BLaER1 (cell line): ENCODE results near the gene BLM.

Experiments
- H3K27ac ChIP-seq: shearing (Covaris generic); formaldehyde crosslinking; 2 replicates; pipeline ENCODE4 v1.8.1; 2022
- H3K27me3 ChIP-seq: shearing (Covaris generic); formaldehyde crosslinking; 2 replicates; pipeline ENCODE4 v1.8.1; 2022
- H3K36me3 ChIP-seq: shearing (Covaris generic); formaldehyde crosslinking; 2 replicates; pipeline ENCODE4 v1.8.1; 2022
- H3K4me1 ChIP-seq: shearing (Covaris generic); formaldehyde crosslinking; 2 replicates; pipeline ENCODE4 v1.8.1; 2022
- H3K4me2 ChIP-seq: shearing (Covaris generic); formaldehyde crosslinking; 2 replicates; pipeline ENCODE4 v1.8.1; 2022
- H3K4me3 ChIP-seq: shearing (Covaris generic); formaldehyde crosslinking; 2 replicates; pipeline ENCODE4 v1.8.1; 2022
- H3K9ac ChIP-seq: shearing (Covaris generic); formaldehyde crosslinking; 2 replicates; pipeline ENCODE4 v1.8.1; 2022
- H3K9me3 ChIP-seq: shearing (Covaris generic); formaldehyde crosslinking; 2 replicates; pipeline ENCODE4 v1.8.1; 2022
- H4K20me1 ChIP-seq: shearing (Covaris generic); formaldehyde crosslinking; 2 replicates; pipeline ENCODE4 v1.8.1; 2022
- Cebpa-rat ChIP-seq: shearing (Covaris generic); IDR thresholded peaks from 2 replicates; pipeline ENCODE4 v1.8.1; 2022

BLM gene

DNA sequence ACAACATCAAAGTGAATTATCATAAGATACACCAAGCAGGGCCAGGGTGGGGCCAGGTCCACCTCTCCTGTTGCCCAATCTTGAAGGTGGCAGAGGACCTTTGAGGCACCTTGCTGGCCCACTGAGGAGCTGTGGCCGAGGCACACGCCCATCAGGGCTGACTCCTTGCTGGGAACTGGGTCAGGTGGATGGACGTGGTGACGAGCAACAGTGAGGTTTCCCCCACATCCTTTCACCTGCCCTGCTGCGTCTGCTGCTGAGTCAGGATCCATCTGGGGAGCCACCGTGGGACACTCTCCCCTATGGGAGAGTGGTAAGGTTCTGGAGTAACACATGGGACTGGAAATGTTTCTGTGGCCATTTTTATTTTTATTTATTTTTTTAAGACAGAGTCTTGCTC lies 134.0 kb downstream of the BLM start:
- Histone ChIP-seq H3K27ac (no peak overlapping the region), H4K20me1 (peaks cover 10% of the 10 kb centered on the region), H3K27me3 (no peaks in the 10 kb centered on the region), H3K36me3 (peaks cover 9% of the 10 kb centered on the region), H3K9ac (no peak overlapping the region), H3K4me2 (peak overlapping the region; percentile 84), H3K9me3 (no peaks in the 10 kb centered on the region), H3K4me1 (peaks cover 42% of the 10 kb centered on the region), H3K4me3 (no peak overlapping the region)
- no peak for TF ChIP-seq Cebpa-rat

DNA sequence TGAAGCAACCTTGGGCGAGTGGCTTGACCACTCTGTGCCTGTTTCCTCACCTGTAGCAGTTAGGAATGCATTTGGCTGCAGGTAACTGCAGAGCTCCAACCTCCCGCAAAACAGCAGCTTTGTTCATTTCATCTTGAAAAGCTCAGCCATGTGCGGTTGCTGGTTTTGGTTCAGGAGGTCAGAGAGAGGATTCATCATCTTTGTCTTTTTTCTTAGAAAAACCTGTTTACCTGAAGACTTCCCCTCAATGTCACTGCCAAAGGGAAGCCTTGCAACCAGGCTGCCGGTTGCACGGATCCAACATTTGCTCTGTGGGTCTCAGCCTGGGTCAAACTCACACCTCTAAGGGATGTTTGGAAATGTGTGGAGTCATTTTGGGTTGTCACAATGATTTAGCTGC lies 134.8 kb downstream of the BLM start:
- Histone ChIP-seq H4K20me1 (peaks cover 10% of the 10 kb centered on the region), H3K4me3 (no peak overlapping the region), H3K4me1 (peaks cover 42% of the 10 kb centered on the region), H3K9ac (no peak overlapping the region; the same call in 1 of the 2 replicates), H3K27ac (no peak overlapping the region), H3K9me3 (no peaks in the 10 kb centered on the region), H3K27me3 (no peaks in the 10 kb centered on the region), H3K36me3 (peaks cover 9% of the 10 kb centered on the region), H3K4me2 (peak overlapping the region; percentile 84)
- TF ChIP-seq Cebpa-rat: no peak

DNA sequence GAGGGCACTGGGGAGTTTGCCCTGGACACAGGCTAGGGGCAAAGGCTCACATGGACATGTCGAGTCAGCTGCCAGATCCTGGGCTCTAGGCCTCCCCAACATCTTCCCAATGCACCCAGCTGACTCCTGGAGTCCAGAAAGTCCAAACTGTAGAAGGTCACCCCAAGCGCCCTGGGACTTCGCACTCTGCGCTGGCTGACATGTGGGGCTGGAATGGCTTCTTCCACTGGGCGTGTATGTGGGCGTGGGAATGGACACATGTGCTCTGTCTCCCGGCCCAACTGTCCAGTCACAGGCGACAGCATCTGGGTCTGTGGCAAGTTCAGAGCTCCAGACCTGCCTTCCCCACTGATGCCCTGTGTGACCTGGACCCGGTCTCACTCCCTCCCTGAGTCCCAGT lies 138.0 kb downstream of the BLM start:
- Histone ChIP-seq H3K4me1 (peaks cover 42% of the 10 kb centered on the region), H3K27me3 (no peaks in the 10 kb centered on the region), H3K4me3 (no peak overlapping the region), H3K9ac (no peak overlapping the region), H3K27ac (no peak overlapping the region), H3K9me3 (no peaks in the 10 kb centered on the region), H4K20me1 (peaks cover 10% of the 10 kb centered on the region), H3K36me3 (peaks cover 9% of the 10 kb centered on the region), H3K4me2 (no peak overlapping the region)
- no peak for TF ChIP-seq Cebpa-rat

DNA sequence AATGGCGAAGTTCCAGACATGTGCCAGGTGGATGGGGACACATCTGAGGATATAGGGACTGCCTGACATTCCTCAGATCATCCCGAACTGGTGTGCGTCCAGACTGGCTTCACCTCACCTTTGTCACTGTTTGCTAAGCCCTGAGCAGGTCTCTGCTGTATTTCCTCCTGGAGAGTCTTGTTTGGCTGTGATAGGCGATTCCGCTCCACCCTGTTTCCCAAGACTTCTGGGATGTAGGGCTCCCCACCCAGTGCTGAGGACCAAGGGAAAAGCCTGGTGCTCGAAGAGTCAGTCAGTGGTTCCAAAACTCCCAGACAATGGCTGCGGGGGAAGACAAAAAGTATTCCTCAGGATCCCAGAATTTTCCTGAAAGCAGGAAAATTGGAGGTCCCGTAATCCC lies 140.2 kb downstream of the BLM start:
- H3K9me3 ChIP-seq: no peaks in the 10 kb centered on the region
- TF ChIP-seq Cebpa-rat: no peak
- peaks cover 26% of the 10 kb centered on the region for H3K4me1 ChIP-seq
- no peak overlapping the region for H3K9ac ChIP-seq
- H3K4me3 ChIP-seq: no peak overlapping the region
- peaks cover 5% of the 10 kb centered on the region for H4K20me1 ChIP-seq
- H3K4me2 ChIP-seq: no peak overlapping the region
- H3K36me3 ChIP-seq: no peaks in the 10 kb centered on the region
- H3K27me3 ChIP-seq: no peaks in the 10 kb centered on the region
- H3K27ac ChIP-seq: no peak overlapping the region

DNA sequence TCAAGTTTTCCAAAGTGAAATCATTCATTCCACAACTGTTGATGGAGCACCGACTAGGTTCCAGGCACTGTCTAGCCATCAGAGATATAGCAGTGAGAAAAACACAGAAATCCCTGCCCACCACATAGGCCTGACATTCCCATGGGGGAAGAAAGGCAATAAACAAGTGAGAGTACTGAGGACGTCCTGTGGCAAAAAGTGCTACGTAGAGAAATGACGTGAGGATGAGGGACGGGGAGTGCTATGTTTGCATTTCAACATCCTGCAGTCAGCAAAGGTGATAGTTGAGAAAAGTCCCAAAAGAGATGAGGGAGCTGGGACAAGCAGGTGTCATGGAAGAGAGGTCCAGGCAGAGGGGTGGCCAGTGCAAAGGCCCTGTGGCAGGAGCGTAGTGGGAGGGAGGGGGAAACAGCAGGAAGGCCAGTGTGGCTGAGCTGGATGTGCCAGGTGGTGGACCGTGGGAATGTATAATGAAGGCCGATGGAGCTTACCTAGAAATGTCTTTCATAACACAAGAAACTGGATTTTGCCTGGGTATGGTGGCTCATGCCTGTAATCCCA lies 140.8 kb downstream of the BLM start:
- Histone ChIP-seq H4K20me1 (no peaks in the 10 kb centered on the region; the same call in 1 of the 2 replicates), H3K9me3 (no peaks in the 10 kb centered on the region), H3K4me1 (peaks cover 20% of the 10 kb centered on the region), H3K36me3 (no peaks in the 10 kb centered on the region), H3K27me3 (no peaks in the 10 kb centered on the region), H3K4me3 (no peak overlapping the region), H3K9ac (no peak overlapping the region), H3K4me2 (no peak overlapping the region), H3K27ac (no peak overlapping the region)
- TF ChIP-seq Cebpa-rat: no peak

DNA sequence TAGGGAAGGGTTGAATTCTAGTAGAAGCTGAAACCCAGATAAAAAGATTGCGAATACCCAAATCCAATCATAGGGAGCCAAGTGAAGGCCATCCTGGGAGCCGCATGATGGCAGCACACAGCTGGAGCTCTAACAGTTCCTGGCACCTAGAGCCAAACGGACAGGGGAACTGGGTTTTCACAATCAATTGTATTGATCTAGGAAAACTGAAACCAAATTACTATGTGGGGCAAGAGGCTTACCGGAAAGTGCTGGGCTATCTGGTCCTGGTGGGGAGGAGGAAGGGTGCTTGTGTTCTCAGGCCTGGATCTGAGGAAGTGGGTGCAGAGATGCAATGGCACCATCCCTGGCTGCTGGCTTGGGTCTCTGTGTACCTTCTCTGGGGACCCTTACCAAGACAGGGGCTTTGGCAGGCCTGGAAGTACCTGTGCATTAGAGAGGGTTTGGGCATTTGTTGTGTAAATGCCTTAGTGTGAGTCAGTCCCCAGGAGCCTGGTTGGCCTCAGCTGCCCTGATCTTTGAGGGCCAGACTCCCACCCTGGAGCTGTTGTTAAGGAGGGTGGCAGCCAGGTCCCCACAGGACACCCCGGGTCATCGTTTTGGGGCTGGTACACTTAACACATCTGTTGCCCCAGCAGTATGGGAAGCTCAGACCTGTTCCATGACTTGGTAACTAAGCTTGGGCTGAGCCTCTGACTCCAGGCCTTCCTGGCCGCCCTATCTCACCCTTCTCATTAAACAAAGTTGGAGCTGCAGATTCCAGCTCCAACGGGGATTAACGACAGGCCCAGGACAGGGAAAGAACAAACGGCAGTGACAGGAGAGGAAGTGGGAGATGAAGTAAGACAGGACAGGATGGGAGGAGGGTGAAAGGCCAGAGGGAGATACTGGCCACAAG lies 142.3 kb downstream of the BLM start:
- no peaks in the 10 kb centered on the region for H3K36me3 ChIP-seq
- no peak overlapping the region for H3K27ac ChIP-seq
- no peak overlapping the region for H3K4me2 ChIP-seq
- no peaks in the 10 kb centered on the region for H4K20me1 ChIP-seq
- no peaks in the 10 kb centered on the region for H3K27me3 ChIP-seq
- no peak overlapping the region for H3K9ac ChIP-seq
- peaks cover 5% of the 10 kb centered on the region; the same call in 1 of the 2 replicates for H3K4me1 ChIP-seq
- no peak overlapping the region for H3K4me3 ChIP-seq
- no peaks in the 10 kb centered on the region for H3K9me3 ChIP-seq
- TF ChIP-seq Cebpa-rat: no peak

DNA sequence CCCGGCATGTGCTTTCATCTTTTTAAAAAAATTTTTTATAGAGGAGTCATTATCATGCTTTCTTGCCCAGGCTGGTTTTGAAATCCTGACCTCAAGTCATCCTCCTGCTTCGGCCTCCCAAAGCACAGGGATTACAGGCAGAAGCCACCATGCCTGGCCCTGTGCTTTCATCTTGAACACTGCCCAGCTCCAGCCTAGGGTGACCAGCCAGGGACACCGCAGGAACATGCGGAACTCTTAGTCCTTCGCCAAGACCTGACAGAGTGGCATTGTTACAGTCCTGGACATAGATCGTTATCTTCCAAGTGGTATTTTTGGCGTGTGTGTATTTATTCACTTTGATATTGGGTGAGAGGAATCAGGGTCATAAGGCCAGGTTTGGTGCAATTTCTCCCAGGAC lies 143.3 kb downstream of the BLM start:
- Histone ChIP-seq H3K4me2 (no peak overlapping the region), H3K4me3 (no peak overlapping the region), H3K9me3 (no peaks in the 10 kb centered on the region), H3K27ac (no peak overlapping the region), H4K20me1 (no peaks in the 10 kb centered on the region), H3K9ac (no peak overlapping the region), H3K36me3 (no peaks in the 10 kb centered on the region), H3K27me3 (no peaks in the 10 kb centered on the region), H3K4me1 (no peaks in the 10 kb centered on the region)
- TF ChIP-seq Cebpa-rat: no peak

DNA sequence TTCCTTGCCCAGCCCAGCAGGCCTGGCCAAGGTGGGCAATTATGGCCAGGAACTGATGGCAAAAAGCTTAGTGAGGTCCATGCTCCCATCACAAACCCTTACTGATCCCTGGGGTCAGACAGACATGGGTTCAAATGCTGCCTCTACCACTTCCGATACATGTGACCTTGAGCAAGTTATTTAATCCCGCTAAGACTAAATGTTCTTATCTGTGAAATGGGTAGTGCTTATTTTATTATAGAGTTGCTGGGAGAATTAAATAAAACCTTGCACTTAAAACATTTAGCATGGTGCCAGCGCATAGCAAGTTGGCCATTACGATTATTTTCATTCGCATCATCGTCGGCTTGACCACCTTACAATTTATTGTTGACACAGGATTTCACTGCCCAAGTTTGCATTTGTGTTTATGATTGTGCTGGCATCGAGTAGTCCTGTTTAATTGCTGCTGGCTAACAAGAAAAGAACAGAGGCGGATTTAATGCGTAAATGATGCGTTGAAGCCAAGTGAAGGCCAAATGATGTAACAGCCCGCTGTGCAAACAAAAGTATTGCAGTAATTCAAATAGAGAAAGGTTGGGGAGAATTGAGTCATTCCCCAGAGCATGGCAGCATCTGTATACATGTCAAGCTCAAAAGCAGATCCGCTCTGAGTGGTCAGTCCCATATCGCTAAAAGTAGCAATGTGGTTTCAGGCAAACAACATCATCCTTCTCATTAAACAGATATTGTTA lies 144.0 kb downstream of the BLM start:
- H3K27ac ChIP-seq: no peak overlapping the region
- no peaks in the 10 kb centered on the region for H4K20me1 ChIP-seq
- no peak overlapping the region for H3K4me2 ChIP-seq
- no peaks in the 10 kb centered on the region for H3K36me3 ChIP-seq
- H3K4me1 ChIP-seq: no peaks in the 10 kb centered on the region
- no peaks in the 10 kb centered on the region for H3K9me3 ChIP-seq
- H3K27me3 ChIP-seq: no peaks in the 10 kb centered on the region
- no peak overlapping the region for H3K9ac ChIP-seq
- H3K4me3 ChIP-seq: no peak overlapping the region
- no peak for TF ChIP-seq Cebpa-rat

DNA sequence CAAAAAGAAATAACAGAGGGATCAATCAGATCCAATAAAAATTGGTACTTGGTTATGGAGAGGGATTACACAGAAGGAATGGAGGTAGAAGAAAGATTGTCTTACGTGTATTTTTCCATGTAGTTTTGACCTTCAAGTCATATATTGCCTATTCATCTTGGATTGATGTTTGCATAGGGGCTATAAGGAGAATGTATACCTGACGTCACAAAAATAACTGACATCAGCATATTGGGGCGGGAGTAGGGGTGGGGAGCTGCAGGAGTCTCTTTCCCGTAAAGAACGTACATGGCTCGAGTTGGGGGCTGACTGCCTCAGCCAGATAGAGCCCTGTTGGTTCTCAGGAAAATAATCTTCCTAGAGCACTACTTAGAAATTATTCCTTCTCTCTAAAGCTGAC lies 145.3 kb downstream of the BLM start:
- H3K36me3 ChIP-seq: no peaks in the 10 kb centered on the region
- H3K4me2 ChIP-seq: no peak overlapping the region
- no peak overlapping the region for H3K9ac ChIP-seq
- no peak overlapping the region for H3K27ac ChIP-seq
- no peaks in the 10 kb centered on the region for H3K4me1 ChIP-seq
- no peak for TF ChIP-seq Cebpa-rat
- H4K20me1 ChIP-seq: no peaks in the 10 kb centered on the region
- H3K9me3 ChIP-seq: no peaks in the 10 kb centered on the region
- H3K27me3 ChIP-seq: no peaks in the 10 kb centered on the region
- no peak overlapping the region for H3K4me3 ChIP-seq
